ENCODE results near the gene ACSS1.
A peak's percentile ranks its signal among the peaks of the same experiment; 100 is the strongest.

Gene ACSS1

GRCh38 chr20:24998631-24999445 is 59.1 kb downstream of the ACSS1 start:
- no peak for TF ChIP-seq CTCF (IDR thresholded peaks at IDR 0.05; ENCODE audit: low read depth, low read length, missing control alignments)
- H3K4me3 ChIP-seq (ENCODE audit: low read depth, low read length): no peak overlapping the region
- DNase-seq (ENCODE audit: low read depth): no peak

GRCh38 chr20:24998121-24998520 is 59.8 kb downstream of the ACSS1 start:
- no peak overlapping the region for H3K4me3 ChIP-seq (ENCODE audit: low read depth, low read length)
- DNase-seq (ENCODE audit: low read depth): no peak
- TF ChIP-seq CTCF (IDR thresholded peaks at IDR 0.05; ENCODE audit: low read depth, low read length, missing control alignments): no peak

- no peak for DNase-seq (ENCODE audit: low read depth)
- TF ChIP-seq CTCF (IDR thresholded peaks at IDR 0.05; ENCODE audit: low read depth, low read length, missing control alignments): no peak
- H3K4me3 ChIP-seq (ENCODE audit: low read depth, low read length): no peak overlapping the region
Measured at GRCh38 chr20:24996449-24997377, 61.2 kb downstream of the ACSS1 start.

- no peak overlapping the region for H3K4me3 ChIP-seq (ENCODE audit: low read depth, low read length)
- no peak for TF ChIP-seq CTCF (IDR thresholded peaks at IDR 0.05; ENCODE audit: low read depth, low read length, missing control alignments)
- no peak for DNase-seq (ENCODE audit: low read depth)
Measured at GRCh38 chr20:24995741-24996448, 62.0 kb downstream of the ACSS1 start.

- peak; percentile 91 for TF ChIP-seq CTCF (IDR thresholded peaks at IDR 0.05; ENCODE audit: low read depth, low read length, missing control alignments)
- peak; percentile 41 for DNase-seq (ENCODE audit: low read depth)
- no peak overlapping the region for H3K4me3 ChIP-seq (ENCODE audit: low read depth, low read length)
Measured at GRCh38 chr20:24994470-24995368, 63.2 kb downstream of the ACSS1 start.

- no peak overlapping the region for H3K4me3 ChIP-seq (ENCODE audit: low read depth, low read length)
- no peak for DNase-seq (ENCODE audit: low read depth)
- no peak for TF ChIP-seq CTCF (IDR thresholded peaks at IDR 0.05; ENCODE audit: low read depth, low read length, missing control alignments)
Measured at GRCh38 chr20:24994186-24994465, 63.8 kb downstream of the ACSS1 start.
